Bronchial epithelial cell (primary cell): Measurements from ENCODE around the gene ANXA11. TPM values are rescaled to one million over a fixed set of nuclear protein-coding genes. Genes with fewer than 3 reads are reported as not detected.

Source experiments
- DNase-seq: peaks from one replicate; pipeline ENCODE4 v3.0.0-alpha.2; 2010; ENCODE audit warnings: low read depth
- FAIRE-seq: peaks from 2 replicates; lab custom pipeline; 2011; peaks lifted over from hg19 to GRCh38; lab: Jason Lieb, UNC
- H3K27me3 ChIP-seq: 2 replicates; pipeline ENCODE4 v1.5.1; 2011; ENCODE audit warnings: low read length; ENCODE audit not compliant: control insufficient read depth, insufficient read depth
- H3K36me3 ChIP-seq: 2 replicates; pipeline ENCODE4 v1.5.1; 2011; ENCODE audit warnings: low read length; ENCODE audit not compliant: control insufficient read depth, insufficient read depth
- H3K4me3 ChIP-seq: 2 replicates; pipeline ENCODE4 v1.5.1; 2011; ENCODE audit warnings: mild to moderate bottlenecking, low read depth, low read length, control low read depth
- total RNA-seq: library from RNA; depleted of rRNA; stranded (reverse); fragments of >200 nt; gene quantifications from 2 replicates; pipeline ENCODE4 v1.2.1, GENCODE V29; 2014
- TF ChIP-seq, protein P1 (sequence below): IDR thresholded peaks from 2 replicates; pipeline ENCODE4 v1.5.1; 2011; ENCODE audit warnings: mild to moderate bottlenecking, moderate library complexity, low read length, control low read depth, inconsistent platforms; ENCODE audit not compliant: insufficient read depth, severe bottlenecking

ANXA11 gene
- total RNA-seq, 1 donor from 2014 or later, result 22.1 TPM

DNA sequence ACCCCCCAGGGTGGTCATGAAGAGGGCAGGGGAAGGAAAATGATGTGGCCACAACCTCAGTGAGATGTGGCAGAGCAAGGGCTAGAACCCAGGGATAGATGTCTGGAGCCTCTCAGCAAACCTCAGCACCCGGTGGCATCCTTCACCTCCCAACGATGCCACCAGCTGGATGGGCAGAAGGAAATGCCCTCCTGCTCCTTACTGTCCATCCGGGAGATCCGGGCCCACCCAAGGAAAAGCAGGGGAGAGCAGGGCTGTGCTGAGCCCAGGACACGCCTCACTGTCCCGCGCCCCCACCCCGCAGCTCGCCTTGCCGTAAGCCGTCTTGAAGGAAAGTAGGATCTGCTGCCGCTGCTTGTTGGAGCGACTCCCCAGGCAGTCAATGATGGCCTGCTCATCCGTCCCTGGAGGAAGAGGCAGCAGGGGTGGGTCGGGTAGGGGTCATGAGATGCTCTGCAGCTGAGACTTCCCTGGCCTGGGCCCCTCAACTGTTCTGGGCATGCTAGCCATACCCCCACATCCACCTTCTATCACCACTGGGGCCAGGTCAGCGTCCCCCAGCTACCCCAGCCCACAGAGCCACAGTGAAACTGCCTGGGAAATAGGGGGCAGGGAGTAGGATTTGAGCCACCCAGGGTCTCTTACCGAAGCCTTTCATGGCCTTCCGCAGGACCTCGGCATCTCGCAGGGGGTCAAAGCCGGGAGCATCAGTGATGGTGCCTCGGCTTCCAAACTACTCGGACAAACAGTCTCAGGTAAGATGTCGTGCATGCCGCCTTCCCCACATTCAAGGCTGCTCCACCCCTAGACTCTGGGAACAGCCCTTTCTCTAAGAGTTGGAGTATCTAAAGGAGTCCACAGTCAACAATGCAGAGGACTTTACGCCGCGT, 38.5 kb downstream of the ANXA11 start:
- no peak for FAIRE-seq
- no peak for DNase-seq
- Histone ChIP-seq H3K27me3 (no peaks in the 10 kb centered on the region), H3K36me3 (peaks cover 35% of the 10 kb centered on the region), H3K4me3 (no peak overlapping the region)
- TF ChIP-seq, protein P1, sequence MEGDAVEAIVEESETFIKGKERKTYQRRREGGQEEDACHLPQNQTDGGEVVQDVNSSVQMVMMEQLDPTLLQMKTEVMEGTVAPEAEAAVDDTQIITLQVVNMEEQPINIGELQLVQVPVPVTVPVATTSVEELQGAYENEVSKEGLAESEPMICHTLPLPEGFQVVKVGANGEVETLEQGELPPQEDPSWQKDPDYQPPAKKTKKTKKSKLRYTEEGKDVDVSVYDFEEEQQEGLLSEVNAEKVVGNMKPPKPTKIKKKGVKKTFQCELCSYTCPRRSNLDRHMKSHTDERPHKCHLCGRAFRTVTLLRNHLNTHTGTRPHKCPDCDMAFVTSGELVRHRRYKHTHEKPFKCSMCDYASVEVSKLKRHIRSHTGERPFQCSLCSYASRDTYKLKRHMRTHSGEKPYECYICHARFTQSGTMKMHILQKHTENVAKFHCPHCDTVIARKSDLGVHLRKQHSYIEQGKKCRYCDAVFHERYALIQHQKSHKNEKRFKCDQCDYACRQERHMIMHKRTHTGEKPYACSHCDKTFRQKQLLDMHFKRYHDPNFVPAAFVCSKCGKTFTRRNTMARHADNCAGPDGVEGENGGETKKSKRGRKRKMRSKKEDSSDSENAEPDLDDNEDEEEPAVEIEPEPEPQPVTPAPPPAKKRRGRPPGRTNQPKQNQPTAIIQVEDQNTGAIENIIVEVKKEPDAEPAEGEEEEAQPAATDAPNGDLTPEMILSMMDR, result no peak

DNA sequence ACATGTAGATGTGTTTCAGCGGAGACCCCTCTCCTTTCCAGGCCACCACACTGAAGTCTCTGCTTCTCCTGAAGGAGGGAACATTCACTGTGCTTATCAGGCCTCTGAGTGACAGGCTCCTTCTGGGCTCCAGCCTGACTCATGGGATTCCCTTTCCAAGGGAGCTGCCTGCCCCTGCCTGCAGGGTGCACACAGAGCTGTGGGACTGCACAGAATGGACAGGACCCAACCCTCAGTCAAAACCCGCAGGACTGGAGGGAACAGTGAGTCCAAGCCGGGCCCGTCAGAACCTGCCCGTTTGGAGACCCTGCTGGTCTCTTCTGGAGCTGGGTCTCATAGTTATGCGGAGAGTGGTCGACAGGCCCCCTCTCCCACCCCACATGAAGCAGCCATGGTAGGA, 40.2 kb downstream of the ANXA11 start:
- Histone ChIP-seq H3K36me3 (peaks cover 43% of the 10 kb centered on the region), H3K4me3 (no peak overlapping the region), H3K27me3 (no peaks in the 10 kb centered on the region)
- TF ChIP-seq, protein P1, result peak; percentile 47
- DNase-seq (peak; percentile 78), FAIRE-seq (no peak)

DNA sequence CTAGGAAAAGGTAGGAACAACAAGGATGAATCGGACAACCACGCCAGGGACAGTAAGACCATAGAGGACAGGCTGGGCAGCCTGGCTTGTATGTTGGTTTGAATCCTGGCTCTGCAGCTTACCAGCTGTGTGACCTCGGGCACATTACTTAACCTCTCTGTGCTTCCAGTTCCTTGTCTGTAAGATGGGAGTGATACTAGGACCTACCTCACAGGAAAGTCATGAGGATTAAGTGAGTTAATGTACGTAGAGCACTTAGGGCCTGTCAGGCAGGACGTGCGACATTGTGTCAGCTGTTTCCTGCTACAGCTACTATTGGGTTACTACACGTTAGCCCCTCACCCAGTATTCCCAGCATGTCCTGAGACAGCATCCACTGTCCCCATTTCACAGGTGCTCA, 40.7 kb downstream of the ANXA11 start:
- Histone ChIP-seq H3K27me3 (no peaks in the 10 kb centered on the region), H3K4me3 (no peak overlapping the region), H3K36me3 (peaks cover 44% of the 10 kb centered on the region)
- DNase-seq, result no peak
- no peak for FAIRE-seq
- TF ChIP-seq, protein P1, result no peak

DNA sequence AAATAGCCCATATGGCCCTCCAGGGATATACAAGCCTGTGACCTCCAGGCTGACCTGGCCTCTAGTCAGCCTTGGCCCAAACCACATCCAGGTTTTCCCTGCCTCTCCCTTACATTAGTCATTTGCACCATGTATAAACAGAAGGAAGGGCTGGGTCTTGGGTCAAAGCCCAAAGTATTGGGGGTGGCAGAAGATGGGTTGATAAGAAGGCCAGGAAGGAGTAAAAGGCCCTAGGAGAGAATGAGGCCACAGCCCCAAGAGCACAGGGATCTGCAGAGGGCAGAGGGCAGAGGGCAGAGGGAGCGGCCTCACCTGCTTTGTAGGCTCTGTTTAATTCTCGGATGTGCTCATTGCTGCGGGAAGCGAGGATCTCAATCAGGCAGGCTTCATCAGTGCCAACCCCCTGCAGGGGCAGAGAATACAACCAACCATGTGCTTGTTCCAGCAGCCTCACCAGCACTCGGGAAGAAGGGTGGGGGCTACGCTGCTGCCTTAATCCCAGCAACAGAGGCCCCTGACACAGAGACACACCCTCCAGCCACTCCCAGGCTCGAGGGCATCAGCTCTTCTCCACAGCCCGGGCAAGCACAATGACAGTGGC, 41.5 kb downstream of the ANXA11 start:
- FAIRE-seq, result no peak
- Histone ChIP-seq H3K36me3 (peaks cover 40% of the 10 kb centered on the region), H3K27me3 (no peaks in the 10 kb centered on the region), H3K4me3 (no peak overlapping the region)
- TF ChIP-seq, protein P1, result no peak
- DNase-seq, result peak; percentile 40

DNA sequence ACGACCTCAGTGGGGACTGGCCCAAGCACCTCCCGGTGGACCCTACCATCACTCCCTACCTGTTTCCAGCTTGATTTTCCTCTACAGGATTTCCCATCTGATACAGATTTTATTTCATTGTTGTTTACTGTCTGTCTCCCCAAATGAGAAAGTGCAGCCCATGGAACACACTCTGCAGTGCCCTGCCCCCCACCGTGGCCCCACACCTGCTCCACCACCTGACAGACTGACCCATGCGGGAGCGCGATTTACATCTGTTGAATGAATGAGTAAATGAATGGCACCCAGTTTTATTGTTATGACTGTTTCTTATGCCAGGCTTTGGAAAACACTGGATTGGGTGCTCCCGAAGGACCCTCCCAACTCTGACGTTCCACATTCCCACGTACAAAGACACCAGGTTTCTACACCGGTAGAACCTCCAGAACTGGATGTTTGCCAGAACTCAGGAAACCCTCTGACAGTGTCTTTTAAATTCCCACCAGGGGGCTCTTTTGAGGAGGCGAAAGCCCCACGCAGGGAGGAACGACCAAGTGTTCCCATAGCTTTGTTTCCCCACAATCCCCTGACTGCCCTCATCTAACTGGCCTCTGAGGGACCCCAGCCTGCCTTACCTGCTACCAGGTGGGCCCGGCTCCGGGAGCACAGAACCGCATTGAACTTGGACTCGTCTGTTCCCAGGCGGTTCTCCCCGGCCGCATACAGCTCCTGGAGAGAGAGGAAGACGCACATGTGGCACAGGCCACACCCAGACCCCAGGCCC, 43.8 kb downstream of the ANXA11 start:
- no peaks in the 10 kb centered on the region for H3K27me3 ChIP-seq
- TF ChIP-seq, protein P1, result no peak
- FAIRE-seq, result no peak
- peaks cover 54% of the 10 kb centered on the region for H3K36me3 ChIP-seq
- no peak overlapping the region for H3K4me3 ChIP-seq
- DNase-seq, result no peak
